Retinal pigment epithelial cell (primary cell): ENCODE results near the gene ECE1.
"Not testable (repeated sequence)": the region's sequence is repeated elsewhere in the genome, so short reads cannot be mapped to it uniquely, and the experiment has no call there.

Experiments
- DNase-seq: peaks from one replicate; pipeline ENCODE4 v3.0.0-alpha.2; 2010; ENCODE audit warnings: low read depth
- H3K4me3 ChIP-seq: 2 replicates; pipeline ENCODE4 v1.5.1; 2011; ENCODE audit warnings: mild to moderate bottlenecking, low read length, control low read depth, moderate library complexity
- TF ChIP-seq, protein P1 (sequence below): conservative IDR thresholded peaks from 2 replicates; pipeline ENCODE4 v1.5.1; 2011; ENCODE audit warnings: low read depth, low read length, control low read depth, inconsistent platforms

Gene ECE1

DNA sequence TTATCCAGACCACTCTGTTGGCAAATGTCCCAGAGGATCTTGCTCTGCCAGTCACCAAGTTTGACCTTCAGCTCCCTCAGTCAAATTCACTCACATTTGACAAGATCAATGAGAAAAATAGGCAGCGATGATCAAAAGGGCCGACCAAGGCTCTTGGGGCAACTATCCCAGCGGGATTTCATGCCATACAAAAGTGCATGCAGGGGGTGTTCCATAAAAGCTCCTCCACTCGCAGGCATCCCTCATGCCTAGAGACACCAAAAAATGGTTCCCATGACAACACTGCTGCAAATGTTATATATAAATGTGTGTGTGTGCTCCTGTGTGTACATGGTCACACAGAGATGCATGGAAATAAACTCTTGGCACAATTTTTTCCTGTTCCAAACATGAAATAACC is 97.4 kb downstream of the ECE1 start:
- DNase-seq, result no peak
- H3K4me3 ChIP-seq, result no peak overlapping the region
- TF ChIP-seq, protein P1, sequence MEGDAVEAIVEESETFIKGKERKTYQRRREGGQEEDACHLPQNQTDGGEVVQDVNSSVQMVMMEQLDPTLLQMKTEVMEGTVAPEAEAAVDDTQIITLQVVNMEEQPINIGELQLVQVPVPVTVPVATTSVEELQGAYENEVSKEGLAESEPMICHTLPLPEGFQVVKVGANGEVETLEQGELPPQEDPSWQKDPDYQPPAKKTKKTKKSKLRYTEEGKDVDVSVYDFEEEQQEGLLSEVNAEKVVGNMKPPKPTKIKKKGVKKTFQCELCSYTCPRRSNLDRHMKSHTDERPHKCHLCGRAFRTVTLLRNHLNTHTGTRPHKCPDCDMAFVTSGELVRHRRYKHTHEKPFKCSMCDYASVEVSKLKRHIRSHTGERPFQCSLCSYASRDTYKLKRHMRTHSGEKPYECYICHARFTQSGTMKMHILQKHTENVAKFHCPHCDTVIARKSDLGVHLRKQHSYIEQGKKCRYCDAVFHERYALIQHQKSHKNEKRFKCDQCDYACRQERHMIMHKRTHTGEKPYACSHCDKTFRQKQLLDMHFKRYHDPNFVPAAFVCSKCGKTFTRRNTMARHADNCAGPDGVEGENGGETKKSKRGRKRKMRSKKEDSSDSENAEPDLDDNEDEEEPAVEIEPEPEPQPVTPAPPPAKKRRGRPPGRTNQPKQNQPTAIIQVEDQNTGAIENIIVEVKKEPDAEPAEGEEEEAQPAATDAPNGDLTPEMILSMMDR, result no peak

DNA sequence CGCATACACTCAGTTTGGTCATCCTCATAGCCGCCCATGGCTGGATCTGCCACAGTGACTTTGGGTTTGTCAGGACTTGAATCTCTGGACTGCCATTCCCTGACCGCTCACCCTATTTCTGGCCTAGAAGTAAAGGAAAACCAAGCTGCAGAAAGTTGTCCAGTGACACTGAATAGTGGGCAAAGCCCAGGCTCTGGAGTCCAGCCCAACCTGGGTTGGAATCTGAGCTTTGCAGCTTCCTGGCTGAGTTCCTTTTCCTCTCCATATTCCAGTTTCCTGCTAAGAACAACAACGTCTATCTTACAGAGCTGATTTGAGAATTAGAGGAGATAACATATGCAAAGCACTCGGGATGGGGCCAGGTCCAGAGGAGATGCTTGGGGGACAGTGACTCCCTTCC is 98.0 kb downstream of the ECE1 start:
- TF ChIP-seq, protein P1, result no peak
- DNase-seq, result no peak
- no peak overlapping the region for H3K4me3 ChIP-seq

DNA sequence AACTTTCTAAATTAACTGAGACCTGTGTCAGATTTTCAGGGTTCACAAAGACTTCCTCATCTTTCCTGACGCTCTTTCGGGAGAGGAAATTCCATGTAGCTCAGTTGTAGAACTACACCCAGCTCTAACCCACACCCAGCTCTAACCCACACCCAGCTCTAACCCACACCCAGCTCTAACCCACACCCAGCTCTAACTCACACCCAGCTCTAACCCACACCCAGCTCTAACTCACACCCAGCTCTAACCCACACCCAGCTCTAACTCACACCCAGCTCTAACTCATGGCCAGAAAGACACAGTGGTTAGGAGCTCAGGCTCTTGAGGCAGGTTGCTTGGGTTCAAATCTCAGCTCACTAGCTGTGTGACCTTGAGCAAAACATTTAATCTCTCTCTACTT is 99.5 kb downstream of the ECE1 start:
- H3K4me3 ChIP-seq, DNase-seq: not testable (repeated sequence)

DNA sequence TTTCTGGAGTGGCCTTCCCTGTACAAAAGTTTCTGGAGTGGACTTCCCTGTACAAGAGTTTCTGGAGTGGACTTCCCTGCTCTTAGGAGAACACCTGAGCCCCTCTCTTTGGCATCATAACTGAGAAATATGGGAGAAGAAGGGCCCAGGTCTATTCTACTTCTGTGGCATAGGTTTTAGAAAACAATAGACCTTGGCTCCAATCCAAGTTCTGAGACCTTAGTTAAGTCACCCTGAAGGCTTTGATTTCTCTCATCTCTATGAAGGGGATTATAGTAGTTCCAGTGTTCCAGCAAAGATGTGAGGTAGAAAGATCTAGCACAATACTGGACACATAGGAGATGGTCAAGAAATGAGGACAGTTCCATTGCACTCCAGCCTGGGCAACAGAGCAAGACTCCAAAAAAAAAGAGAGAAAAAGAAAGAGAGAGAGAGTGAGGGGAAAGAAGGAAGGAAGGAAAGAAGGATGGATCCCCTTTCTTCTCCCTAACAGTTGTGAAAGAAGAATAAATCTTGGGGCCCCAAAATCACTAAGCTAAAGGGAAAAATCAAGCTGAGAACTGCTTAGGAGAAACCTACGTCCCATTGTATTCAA is 100.3 kb downstream of the ECE1 start:
- no peak overlapping the region for H3K4me3 ChIP-seq
- TF ChIP-seq, protein P1, result no peak
- DNase-seq, result no peak

DNA sequence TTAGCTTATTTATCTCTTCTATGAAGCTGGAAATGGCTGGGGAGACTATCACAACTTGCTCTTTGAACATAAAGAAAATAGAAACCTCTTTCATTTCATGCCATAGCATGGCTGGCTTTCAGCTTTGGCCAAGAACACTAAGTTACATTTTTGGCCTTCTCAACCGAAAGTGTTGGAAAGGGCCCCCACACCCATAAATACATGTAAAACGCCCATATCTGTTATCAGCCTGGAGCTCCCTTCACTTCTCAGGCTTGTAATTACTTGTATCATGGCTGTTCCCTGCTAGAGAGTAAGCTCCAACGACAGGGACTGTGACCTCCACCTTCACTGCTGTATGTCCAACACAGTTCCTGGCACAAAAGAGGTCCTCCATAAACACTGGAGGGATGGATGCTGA is 100.8 kb downstream of the ECE1 start:
- TF ChIP-seq, protein P1, result no peak
- DNase-seq, result no peak

DNA sequence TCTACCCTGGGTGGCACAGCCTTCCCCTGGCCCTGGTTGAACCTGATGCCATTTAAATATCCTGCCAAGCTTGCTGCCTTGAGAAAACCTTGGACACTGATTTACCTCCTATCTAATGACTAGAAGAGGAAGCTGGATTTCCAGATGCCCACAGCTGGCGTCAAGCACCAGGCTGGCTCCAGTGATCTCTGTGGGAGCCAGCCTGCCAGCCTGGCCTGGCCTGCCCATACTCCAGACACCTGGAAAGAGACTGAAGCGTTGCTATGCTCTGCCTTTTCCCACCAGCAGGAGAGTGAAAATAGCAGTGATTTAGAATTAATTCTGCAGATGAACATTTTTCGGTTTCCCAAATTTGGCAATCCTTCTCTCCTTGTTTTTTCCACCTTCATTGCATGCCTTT is 102.0 kb downstream of the ECE1 start:
- H3K4me3 ChIP-seq, result no peak overlapping the region
- DNase-seq, result no peak
- TF ChIP-seq, protein P1, result no peak

More for the DNA sequence above, 100.8 kb downstream of the ECE1 start:
- H3K4me3 ChIP-seq, result no peak overlapping the region

DNA sequence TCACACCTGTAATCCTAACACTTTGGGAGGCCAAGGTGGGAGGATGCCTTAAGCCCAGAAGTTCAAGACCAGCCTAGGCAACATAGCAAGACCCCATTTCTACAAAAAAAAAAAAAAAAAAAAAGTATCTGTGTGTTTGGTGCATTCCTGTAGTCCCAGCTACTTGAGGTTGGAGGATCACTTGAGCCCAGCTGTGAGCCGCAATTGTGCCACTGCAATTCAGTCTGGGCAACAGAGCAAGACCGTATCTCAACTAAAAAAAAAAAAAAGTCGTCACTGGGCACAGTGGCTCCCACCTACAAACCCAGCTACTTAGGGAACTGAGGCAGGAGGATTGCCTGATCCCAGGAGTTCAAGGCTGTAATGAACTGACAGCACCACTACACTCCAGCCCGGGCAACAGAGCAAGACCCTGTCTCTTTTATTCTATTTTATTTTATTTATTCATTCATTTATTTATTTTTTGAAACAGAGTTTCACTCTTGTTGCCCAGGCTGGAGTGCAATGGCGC is 105.0 kb downstream of the ECE1 start:
- no peak overlapping the region for H3K4me3 ChIP-seq
- TF ChIP-seq, protein P1, result no peak
- no peak for DNase-seq
